Astrocyte of the spinal cord (primary cell): ENCODE results near the gene SPC24.

Experiments used
- DNase-seq: peaks from one replicate; pipeline ENCODE4 v3.0.0; 2011; ENCODE audit warnings: low read depth, low spot score
- H3K4me3 ChIP-seq: 2 replicates; pipeline ENCODE4 v1.5.1; 2011; ENCODE audit warnings: low read depth, mild to moderate bottlenecking, low read length, moderate library complexity
- CTCF ChIP-seq: IDR thresholded peaks from 2 replicates; pipeline ENCODE4 v1.5.1; 2012; ENCODE audit warnings: low read depth, mild to moderate bottlenecking, low read length, inconsistent platforms
- in situ Hi-C: cut with HindIII; loops from 2 replicates; pipeline ENCODE4 v1.10.0; 2017; ENCODE audit warnings: low sequenced_read_pairs

Gene SPC24

GRCh38 chr19:11196406-11197287 lies 41.1 kb upstream of the SPC24 start:
- in situ Hi-C loops, result no loop called here
- peak overlapping the region; percentile 81 for H3K4me3 ChIP-seq
- peak; percentile 22 for DNase-seq
- TF ChIP-seq CTCF, result no peak

DNA sequence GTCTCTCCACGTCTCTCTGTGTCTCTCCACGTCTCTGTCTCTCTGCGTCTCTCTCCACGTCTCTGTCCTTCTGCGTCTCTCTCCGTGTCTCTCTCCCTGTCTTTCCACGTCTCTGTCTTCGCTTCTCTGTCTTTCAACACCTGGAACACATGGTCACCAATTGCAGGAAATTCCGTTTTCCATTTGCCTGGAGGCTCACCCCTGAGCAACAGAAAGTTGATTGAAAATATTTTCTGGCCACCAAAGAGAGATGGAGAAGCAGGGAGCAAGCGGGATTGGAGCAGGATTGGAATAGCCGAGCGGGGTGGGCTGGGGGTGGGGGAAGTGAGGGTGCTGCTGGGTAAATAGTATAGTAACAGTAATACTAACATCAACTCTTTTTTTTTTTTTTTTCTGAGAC lies 40.1 kb upstream of the SPC24 start:
- DNase-seq, result no peak
- no peak for TF ChIP-seq CTCF
- peak overlapping the region; percentile 81 for H3K4me3 ChIP-seq
- in situ Hi-C loops, result no loop called here

- peak overlapping the region; percentile 81 for H3K4me3 ChIP-seq
- no peak for DNase-seq
- in situ Hi-C loops, result no loop called here
- TF ChIP-seq CTCF, result no peak
These were observed 39.3 kb upstream of the SPC24 start for GRCh38 chr19:11194656-11195558.

DNA sequence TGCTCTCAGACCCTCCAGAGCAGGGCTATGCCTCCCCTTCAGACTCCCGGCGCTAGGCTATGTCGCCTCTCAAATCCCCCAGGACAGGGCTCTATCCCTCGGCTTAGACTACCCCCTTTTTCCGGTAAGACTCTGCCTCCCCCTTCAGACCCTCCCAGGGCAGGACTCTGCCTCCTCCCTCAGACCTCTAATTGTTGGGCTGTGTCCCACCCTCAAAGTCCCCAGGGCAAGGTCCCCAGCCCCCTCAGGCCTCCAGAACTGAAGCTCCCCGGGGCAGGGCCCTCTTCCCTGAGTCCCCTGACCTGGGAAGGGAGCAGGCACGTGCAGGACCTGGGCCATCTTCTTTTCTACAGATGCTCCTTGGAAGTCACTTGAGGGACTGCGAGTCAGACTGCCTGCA lies 38.6 kb upstream of the SPC24 start:
- DNase-seq, result no peak
- in situ Hi-C loops, result no loop called here
- TF ChIP-seq CTCF, result no peak
- H3K4me3 ChIP-seq, result peak overlapping the region; percentile 81

GRCh38 chr19:11192957-11193939 lies 37.7 kb upstream of the SPC24 start:
- in situ Hi-C loops, result no loop called here
- no peak overlapping the region for H3K4me3 ChIP-seq

More at GRCh38 chr19:11192957-11193939, 37.7 kb upstream of the SPC24 start:
- DNase-seq, result no peak
- TF ChIP-seq CTCF, result no peak
